Frontal cortex (tissue), 4 donors: ENCODE results near the gene ZNF217. TPM values are rescaled to one million over a fixed set of nuclear protein-coding genes. Genes with fewer than 3 reads are reported as not detected.
"Not testable (repeated sequence)": the region's sequence is repeated elsewhere in the genome, so short reads cannot be mapped to it uniquely, and the experiment has no call there.

ENCODE experiments used
- DNase-seq, 2 donors: peaks; one replicate each; pipeline ENCODE4 v3.0.0; 2012; ENCODE audit warnings: low spot score in 2 of 2
- FAIRE-seq: peaks from 2 replicates; lab custom pipeline; 2012; peaks lifted over from hg19 to GRCh38; lab: Jason Lieb, UNC
- total RNA-seq: library from RNA; depleted of rRNA; stranded (reverse); fragments of >200 nt; gene quantifications from one replicate; pipeline ENCODE4 v1.2.3, GENCODE V29; 2014
- donor health status: control.
- donor health status: control.
- donor health status: control.

ZNF217 gene
- total RNA-seq, 1 donor from 2014 or later: 4.1 TPM

DNA sequence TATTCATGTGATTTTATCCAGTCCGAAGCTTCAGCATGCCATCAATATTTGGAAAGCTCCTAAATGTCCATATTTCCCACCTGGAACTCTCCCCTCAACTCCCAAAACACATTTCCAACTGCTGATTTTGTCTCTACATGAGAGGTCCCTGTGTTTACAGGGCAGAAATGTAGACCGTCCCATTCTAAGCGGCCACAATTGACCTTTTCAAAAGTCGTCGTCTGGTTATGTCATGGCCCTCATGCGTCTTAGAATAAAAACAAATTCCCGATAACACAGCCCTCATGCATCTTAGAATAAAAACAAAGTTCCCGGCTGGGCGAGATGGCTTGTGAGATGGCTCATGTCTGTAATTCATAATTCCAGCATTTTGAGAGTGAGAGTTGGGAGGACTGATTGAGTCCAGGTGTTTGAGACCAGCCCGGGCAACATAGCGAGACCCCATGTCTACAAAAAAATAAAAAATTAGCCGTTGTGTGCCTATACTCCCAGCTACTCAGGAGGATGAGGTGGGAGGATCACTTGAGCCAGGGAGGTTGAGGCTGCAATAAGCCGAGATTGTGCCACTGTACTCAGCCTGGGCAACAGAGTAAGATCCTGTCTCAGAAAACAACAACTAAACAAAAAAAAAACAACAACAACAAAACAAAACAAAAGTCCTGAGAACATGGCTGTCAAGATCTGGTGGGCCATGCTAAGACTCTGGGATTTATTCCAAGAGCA lies 6.4 kb upstream of the ZNF217 start:
- no peak for DNase-seq
- no peak for FAIRE-seq

DNA sequence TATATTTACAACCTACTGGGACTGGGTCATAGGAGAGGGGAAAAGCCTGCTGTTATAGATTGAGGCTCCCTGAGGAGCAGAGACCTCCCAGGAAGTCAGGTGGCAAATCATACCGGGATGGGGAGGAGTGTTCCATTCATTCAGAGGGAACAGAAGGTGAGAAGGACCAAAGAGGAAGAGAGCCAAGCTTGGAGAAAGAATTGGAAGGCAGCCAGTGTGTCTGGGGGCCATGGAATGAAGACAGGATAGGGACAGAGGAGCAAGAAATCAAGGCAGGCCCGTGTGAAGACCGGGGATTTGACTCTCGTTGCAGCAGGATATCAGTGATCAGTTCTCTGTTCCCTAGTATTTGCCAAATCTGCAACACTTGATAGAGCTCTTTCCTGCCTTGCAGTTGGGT lies 5.7 kb upstream of the ZNF217 start:
- FAIRE-seq: no peak
- no peak for DNase-seq

GRCh38 chr20:53599044-53599362 lies 5.4 kb upstream of the ZNF217 start:
- FAIRE-seq (no peak), DNase-seq (no peak)

GRCh38 chr20:53598140-53599043 lies 4.8 kb upstream of the ZNF217 start:
- DNase-seq (no peak), FAIRE-seq (no peak)

- FAIRE-seq: no peak
- no peak for DNase-seq
These were observed 4.0 kb upstream of the ZNF217 start for GRCh38 chr20:53597521-53598120.

- FAIRE-seq (no peak), DNase-seq (no peak)
These were observed 3.4 kb upstream of the ZNF217 start for GRCh38 chr20:53597030-53597482.

- FAIRE-seq, DNase-seq: not testable (repeated sequence)
These were observed 2.8 kb upstream of the ZNF217 start for GRCh38 chr20:53596189-53597001.

DNA sequence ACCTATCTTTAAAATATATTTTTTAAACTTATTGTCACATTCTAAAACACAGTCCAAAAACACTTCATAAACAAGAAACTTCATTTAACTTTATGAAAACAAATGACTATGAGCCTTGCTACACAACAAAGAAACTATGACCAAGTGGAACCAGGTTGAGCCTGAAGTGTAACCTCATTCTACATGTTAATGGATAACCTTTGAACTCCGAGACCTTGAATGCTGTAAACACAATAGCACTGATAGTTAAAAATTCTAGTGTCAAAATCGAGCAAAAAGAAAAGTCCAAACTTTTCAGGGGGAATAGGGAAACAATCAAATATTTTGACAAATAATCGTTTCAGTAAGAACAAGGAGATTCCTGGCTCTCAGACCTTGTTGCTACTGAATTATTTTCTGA lies 2.1 kb upstream of the ZNF217 start:
- not testable (repeated sequence) for DNase-seq, FAIRE-seq

DNA sequence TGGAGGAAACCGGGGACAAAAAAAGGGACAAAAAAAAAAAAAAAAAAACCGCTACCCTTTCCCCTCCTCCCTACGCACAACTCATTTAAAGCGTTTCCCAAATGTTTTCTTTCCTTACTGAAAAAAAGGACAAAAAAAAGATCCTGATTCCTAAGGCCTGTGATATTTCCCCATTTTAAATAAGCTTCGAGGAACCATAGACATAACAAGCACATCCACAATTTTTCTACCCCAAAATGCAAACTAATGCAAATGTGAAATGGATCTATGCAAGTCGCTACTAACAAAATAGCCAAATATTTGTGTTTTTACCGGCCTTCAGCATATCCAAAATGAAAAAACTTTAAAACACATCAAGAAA lies 1.4 kb upstream of the ZNF217 start:
- FAIRE-seq: no peak
- DNase-seq: no peak

GRCh38 chr20:53594068-53595017 lies 704 bp upstream of the ZNF217 start:
- peak; percentile 90 to 95 for DNase-seq
- FAIRE-seq: no peak

DNA sequence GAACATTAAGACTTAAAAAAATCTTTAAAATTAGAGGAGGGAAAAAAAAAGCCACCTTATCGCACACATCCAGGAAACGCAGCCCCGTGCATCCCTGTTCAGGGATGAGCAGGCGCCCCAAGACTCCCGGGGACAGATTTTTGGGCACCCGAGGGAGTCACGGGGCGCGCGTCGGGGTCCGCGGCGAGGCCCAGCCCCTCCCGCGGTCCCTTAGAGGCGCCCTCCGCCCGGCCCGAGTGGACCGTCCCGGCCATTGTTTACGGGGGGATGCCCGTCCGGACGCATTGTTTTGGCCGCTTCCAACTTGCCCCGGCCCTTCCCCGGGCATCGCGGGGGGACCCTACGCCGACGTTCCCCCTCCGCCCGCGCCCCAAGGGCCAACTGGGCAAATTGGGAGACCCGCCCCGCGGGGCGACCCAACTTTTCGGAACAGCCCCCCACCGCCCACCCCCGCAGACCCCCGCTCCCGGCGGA lies 610 bp downstream of the ZNF217 start:
- no peak for FAIRE-seq

GRCh38 chr20:53592454-53592991 lies 1.1 kb downstream of the ZNF217 start:
- FAIRE-seq, DNase-seq: not testable (repeated sequence)

More for the DNA sequence above, 610 bp downstream of the ZNF217 start:
- DNase-seq: peak in 1 of 2 donors; percentile 40

GRCh38 chr20:53591941-53592441 lies 1.6 kb downstream of the ZNF217 start:
- DNase-seq, FAIRE-seq: not testable (repeated sequence)

GRCh38 chr20:53591206-53591741 lies 2.4 kb downstream of the ZNF217 start:
- FAIRE-seq, DNase-seq: not testable (repeated sequence)

GRCh38 chr20:53590608-53591007 lies 3.0 kb downstream of the ZNF217 start:
- not testable (repeated sequence) for FAIRE-seq, DNase-seq

DNA sequence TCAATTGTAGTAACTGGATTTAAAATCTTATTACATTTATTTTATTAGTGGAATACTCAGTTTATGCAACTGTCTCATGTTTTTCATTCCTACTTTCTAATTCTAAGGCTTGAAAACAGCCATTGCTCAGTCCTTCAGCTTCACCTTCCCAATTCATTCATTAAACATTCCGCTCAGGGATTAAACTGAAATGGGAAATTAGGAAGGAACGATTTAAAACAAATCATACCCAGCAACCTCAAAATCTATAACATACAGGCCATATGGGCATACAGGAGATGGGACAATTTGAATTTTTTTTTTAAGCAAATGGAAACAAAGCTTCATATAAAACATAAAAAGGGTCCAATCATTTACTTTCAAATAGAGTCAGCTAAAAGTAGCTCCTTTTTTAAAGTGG lies 3.5 kb downstream of the ZNF217 start:
- not testable (repeated sequence) for FAIRE-seq

DNA sequence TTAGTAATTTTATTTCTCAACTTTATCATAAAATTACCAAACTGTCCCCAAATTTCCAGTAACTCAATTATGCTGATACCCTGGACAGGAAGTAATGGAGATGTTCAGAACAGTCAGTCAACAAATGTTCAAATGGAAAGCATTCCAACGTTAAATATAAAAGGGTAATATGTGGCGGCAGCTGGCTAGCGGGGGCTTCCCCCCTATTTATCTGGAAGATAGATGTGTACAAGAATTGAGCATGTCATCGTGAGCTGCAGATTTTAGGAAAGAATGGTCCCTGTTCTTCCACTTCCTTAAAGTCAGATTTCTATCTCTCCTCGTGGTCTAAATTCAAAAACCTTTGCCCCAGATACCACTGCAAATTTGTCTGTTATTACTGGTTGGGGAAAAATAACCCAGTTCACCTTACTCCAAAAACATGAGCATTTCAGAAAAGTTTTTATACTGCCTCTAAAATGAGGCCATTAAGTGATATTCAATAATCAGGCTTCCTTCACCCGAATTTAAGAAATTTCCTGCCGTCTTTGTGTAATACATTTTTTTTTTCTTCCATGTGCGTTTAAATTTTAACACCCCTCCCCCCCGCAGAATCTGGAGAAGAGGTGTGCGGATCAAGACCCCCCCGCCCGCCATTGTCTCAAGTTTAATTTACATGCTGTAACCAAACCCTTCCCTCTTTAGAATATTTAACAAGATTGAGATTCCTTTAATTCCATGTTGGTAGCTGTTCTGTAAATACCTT lies 4.1 kb downstream of the ZNF217 start:
- DNase-seq, FAIRE-seq: not testable (repeated sequence)

More for the DNA sequence above, 3.5 kb downstream of the ZNF217 start:
- DNase-seq: not testable (repeated sequence)
